ELF-1 (cell line): Measurements from ENCODE around the gene MYLK2.
"Not testable (repeated sequence)": the region's sequence is repeated elsewhere in the genome, so short reads cannot be mapped to it uniquely, and the experiment has no call there.

Experiments
- DNase-seq: peaks from one replicate; pipeline ENCODE4 v3.0.0-alpha.2; 2016; ENCODE audit warnings: low read depth, low spot score

Gene MYLK2

DNA sequence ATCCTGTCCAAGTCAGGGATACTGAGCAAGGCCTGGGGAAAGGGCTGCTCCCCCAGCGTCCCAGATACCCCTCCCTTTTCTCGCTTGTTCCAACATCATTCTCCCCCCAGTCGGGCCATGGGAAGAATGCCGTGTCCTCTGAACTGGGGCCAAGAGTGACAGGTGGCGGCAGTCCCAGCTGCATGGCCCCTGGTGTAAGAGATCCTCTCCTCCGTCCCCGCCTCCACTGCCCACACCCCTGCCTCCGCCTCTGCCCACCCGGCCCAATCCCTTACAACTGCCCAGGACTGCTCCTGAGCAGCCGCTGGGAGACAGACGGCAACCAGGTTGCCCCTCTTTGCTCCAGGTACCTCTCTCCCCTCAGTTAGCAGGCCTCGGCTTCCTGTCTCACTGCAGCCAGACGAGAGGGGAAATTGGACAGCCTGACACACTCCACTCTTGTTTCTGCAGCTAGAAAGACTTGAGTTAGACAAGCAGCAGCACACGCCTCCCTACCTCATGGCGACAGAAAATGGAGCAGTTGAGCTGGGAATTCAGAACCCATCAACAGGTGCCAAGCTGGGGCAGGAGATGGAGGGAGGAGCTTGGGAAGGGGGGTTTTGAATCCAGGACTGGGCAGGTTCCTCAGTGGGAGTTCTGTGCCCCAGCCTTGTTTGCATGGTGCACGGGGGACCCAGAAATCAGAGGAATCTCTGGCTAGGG, at the start of gene MYLK2:
TSS of gene MYLK2 (plus strand) at position 274 of the 702 bp plus-strand sequence. CDS start at position 499, 225 bp downstream.
- DNase-seq, result no peak

DNA sequence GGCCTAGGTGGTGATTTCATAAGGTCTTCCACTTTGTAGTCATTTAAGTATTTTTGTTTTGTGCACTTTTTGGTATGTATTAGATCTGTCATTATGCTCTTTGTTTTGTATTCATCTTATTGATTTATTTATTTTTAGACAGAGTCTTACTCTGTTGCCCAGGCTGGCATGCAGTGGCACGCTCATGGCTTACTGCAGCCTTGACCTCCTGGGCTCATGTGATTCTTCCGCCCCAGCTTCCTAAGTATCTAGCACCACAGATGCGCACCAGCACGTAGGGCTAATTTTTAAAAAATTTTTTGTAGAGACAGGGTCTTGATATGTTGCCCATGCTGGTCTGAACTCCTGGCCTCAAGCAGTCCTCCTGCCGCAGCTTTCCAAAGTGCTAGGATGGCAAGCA, 49.5 kb upstream of the MYLK2 start:
- DNase-seq, result no peak

- no peak for DNase-seq
These were observed 48.9 kb upstream of the MYLK2 start for GRCh38 chr20:31770243-31770642.

- no peak for DNase-seq
These were observed 44.7 kb upstream of the MYLK2 start for GRCh38 chr20:31774408-31774807.

- DNase-seq, result no peak
These were observed 38.3 kb upstream of the MYLK2 start for GRCh38 chr20:31780839-31781238.

DNA sequence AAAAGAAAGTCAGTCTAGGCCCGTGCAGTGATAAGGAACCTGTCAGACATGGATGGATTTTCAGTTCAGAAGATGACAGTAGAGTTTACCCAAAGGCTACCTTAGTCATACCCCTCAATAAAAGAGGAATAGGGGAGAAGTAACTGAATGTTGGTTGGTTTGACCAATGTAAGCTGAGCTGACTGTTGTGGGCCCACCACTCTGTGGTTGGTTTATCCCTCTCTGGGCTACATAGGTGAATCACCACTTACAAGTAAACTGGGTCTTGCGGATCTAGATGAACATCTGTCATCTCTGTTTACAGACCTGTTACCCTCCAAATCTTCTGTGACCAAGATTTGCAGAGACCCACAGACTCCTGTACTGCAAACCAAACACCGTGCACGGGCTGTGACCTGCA, 37.2 kb upstream of the MYLK2 start:
- no peak for DNase-seq

DNA sequence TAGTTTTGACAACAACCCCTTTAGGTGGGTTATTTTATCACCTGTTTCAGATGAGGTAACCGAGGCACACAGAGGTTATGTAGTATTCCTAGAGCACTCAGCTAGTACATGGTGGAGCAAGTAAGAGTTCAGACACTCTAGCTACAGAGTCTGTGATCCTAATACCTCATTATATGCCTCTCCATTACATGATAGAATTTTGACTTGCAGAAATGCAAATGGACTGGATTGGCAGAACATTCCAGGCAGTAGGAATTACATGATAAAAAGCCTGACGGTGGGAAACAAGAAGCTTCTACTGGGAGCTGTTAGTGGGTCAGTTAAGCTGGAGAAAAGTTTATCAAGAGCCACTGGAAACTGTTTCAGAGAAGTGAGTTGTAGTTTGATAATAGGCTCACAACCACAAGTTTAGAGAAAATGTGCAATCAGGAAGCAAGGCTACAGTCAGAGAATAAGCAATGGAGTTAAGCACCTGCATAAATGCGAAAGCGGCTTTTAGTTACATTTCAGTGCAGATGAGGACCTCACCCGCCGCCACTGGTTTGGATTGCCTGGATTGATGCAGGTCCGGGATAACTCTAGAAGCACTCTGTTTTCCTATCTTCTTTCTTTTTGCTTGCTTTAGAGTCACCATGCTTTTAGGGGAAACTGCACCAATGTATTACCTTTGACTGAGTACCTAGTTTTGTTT, 34.7 kb upstream of the MYLK2 start:
- DNase-seq, result no peak

DNA sequence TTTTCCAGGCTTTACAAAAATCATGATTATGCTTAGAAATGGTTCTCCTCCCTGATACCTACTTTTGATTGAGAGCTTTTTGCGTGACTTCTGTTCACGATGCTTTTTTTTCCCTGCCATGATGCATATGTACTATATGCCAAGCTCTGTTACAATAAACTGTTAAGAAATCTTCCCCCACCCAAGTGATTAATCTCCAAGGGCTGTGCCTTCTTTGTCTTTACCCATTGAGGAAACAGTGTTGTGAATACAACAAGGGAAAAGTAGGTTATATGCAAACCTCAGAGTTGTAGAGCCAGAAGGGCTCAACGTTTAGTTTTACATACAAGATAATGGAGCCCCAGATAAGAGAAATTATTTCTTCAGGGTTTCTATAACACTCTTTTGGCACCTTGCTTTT, 34.1 kb upstream of the MYLK2 start:
- DNase-seq, result no peak

- DNase-seq, result peak; percentile 8
These were observed 30.6 kb upstream of the MYLK2 start for GRCh38 chr20:31788578-31788977.

GRCh38 chr20:31790401-31790800, 28.8 kb upstream of the MYLK2 start:
- no peak for DNase-seq

DNA sequence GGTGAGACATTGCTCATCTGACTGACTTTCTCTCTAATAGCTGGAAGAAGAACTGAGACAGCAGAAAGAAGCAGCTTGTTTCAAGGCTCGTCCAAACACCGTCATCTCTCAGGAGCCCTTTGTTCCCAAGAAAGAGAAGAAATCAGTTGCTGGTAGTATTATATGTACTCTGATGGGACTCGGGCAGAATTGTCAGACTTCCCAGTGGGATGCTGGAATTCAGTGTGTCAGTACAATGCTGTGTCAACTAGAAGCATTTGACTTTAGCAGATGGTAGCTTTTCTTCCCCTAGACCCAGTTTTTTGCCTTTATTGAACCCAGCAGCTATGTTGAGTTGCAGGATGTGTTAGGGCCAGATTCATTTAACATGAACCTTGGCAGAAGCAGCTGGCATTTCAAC, 21.8 kb upstream of the MYLK2 start:
- DNase-seq, result no peak

GRCh38 chr20:31801508-31801907, 17.6 kb upstream of the MYLK2 start:
- DNase-seq, result no peak

DNA sequence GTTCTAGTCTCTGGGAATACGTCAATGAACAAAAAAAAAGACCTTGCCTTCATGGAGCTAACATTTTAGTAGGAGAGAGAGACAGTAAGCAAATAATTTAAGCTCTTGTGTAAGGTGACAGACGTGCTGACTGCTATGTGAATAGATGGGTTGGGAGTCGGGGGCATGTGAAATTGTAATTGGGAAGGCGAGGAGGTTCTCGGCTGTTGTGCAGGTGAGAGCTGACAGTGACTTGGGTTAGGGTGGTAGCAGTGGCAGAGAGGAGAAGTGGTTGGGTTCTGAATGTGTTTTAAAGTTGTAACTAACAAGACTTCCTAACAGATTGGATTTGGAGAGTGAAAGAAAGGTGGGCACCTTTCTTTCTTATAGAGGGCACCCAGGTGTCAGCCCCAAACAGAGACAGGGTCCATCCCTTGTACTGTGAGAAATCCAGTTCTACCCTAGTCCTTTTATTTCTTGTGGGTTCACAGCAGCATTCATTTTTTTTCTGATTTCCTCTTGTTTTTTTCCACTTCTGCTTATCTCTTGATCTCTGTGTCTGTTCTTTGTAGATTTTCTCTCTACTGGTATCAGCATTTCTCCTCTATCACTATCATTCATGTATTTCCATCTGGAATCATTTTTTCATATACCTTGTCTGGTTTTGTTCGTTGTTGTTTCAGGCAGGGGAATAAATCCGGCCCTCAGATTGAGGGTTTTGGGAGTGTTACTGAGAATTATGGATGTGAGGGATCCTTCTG, 15.4 kb upstream of the MYLK2 start:
- DNase-seq, result no peak

GRCh38 chr20:31806564-31807355, 12.4 kb upstream of the MYLK2 start:
- no peak for DNase-seq

GRCh38 chr20:31808481-31808880, 10.7 kb upstream of the MYLK2 start:
- DNase-seq, result no peak

- DNase-seq, result no peak
These were observed 9.5 kb upstream of the MYLK2 start for GRCh38 chr20:31809661-31810060.

DNA sequence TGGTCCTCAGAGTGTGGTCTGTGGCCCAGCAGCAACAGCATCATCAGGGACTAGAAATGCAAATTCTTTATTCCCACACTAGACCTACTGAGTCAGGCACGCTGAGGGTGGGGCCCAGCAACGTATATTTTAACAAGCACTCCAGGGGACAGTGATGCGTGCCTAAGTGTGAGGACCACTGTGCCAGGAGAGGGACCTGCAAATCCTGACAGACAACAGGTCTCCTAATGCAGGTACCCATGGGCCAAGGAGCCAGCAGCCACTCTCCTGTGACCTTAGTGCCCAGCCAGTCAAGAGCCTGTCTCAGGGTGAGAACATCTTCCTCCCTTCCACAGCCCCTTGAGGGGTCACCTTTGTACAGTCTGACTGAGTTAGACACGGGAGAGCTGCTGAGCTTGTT, 8.0 kb upstream of the MYLK2 start:
- DNase-seq, result no peak

GRCh38 chr20:31811796-31812728, 7.1 kb upstream of the MYLK2 start:
- DNase-seq, result no peak

DNA sequence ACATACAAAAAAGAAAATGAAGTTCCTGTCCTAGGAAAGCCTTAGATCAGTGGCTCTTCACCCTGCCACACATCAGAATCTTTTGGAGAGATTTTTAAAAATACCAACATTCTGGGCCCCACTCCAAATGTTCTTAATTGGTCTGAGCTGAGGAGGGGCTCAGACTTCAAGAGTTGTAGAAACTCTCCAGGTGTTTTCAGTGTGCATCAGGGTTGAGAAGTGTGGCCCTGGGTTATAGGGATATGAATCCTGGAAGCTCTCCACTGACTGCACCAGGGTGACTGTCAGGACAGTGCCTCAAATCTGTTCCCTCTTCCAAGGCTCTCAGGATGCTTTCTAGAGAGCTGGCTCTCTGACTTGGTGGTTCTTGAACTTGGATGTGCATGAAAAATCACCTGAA, 5.5 kb upstream of the MYLK2 start:
- DNase-seq, result no peak

DNA sequence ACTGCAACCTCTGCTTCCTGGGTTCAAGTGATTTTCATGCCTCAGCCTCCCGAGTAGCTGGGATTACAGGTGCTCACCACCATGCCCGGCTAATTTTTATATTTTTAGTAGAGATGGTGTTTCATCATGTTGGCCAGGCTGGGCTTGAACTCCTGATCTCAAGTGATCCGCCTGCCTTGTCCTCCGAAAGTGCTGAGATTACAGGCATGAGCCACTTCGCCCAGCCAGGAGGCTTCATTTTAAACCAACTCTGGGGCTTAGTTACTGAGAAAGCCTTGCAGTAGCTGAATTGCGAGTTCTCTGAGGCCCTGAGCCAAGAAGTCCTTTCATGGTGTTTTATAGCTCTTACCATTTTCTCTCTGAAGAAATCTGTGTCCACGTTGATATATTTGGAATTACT, 5.0 kb upstream of the MYLK2 start:
- DNase-seq, result not testable (repeated sequence)
